CD8-positive, alpha-beta memory T cell (primary cell): ENCODE data around the gene PRH1. TPM values are rescaled to one million over a fixed set of nuclear protein-coding genes. Genes with fewer than 3 reads are reported as not detected.

Experiments used
- CTCF ChIA-PET: fragments of 350-600 bp; sonication (Branson Sonifier 250); formaldehyde crosslinking; loops from one replicate; lab custom pipeline; 2021; ENCODE audit warnings: antibody characterized with exemption; lab: Charles Lee
- POLR2A ChIA-PET: fragments of 350-600 bp; sonication (Branson Sonifier 250); formaldehyde crosslinking; loops from one replicate; lab custom pipeline; 2021; ENCODE audit warnings: antibody characterized with exemption; lab: Charles Lee
- DNase-seq, 5 donors: peaks; one replicate each; pipeline versions ENCODE4 v3.0.0 to v3.0.0-alpha.2; 2020 to 2022; ENCODE audit warnings: mixed read lengths in 1 of 5
- H3K27ac ChIP-seq: one replicate; pipeline ENCODE4 v1.7.0; 2013; ENCODE audit warnings: low read depth, mild to moderate bottlenecking, low read length, moderate library complexity
- H3K27me3 ChIP-seq: 2 replicates; pipeline ENCODE4 v1.7.0; 2013; ENCODE audit warnings: low read length, mild to moderate bottlenecking; ENCODE audit not compliant: insufficient read depth, poor library complexity, severe bottlenecking
- H3K36me3 ChIP-seq: 2 replicates; pipeline ENCODE4 v1.7.0; 2013; ENCODE audit warnings: mild to moderate bottlenecking, low read length, moderate library complexity; ENCODE audit not compliant: insufficient read depth
- H3K4me1 ChIP-seq: 2 replicates; pipeline ENCODE4 v1.7.0; 2013; ENCODE audit warnings: mild to moderate bottlenecking, low read length, moderate library complexity; ENCODE audit not compliant: insufficient read depth
- H3K4me3 ChIP-seq: 2 replicates; pipeline ENCODE4 v1.7.0; 2013; ENCODE audit warnings: mild to moderate bottlenecking, low read length
- H3K9me3 ChIP-seq: 2 replicates; pipeline ENCODE4 v1.7.0; 2013; ENCODE audit warnings: mild to moderate bottlenecking, low read length
- H3K27ac Mint-ChIP-seq, 8 donors: one replicate each; pipeline ENCODE4 v1.8.0; 2020 to 2021; ENCODE audit warnings: mixed read lengths in 8 of 8, mild to moderate bottlenecking in 6 of 8, inconsistent platforms in 3 of 8, moderate library complexity in 3 of 8
- H3K27me3 Mint-ChIP-seq, 2 donors: one replicate each; pipeline ENCODE4 v1.8.0; 2020 to 2021; ENCODE audit warnings: mixed read lengths in 2 of 2, mild to moderate bottlenecking in 1 of 2, moderate library complexity in 1 of 2
- H3K36me3 Mint-ChIP-seq, 3 donors: one replicate each; pipeline ENCODE4 v1.8.0; 2020 to 2021; ENCODE audit warnings: mixed read lengths in 3 of 3, inconsistent platforms in 1 of 3, mild to moderate bottlenecking in 1 of 3
- H3K4me1 Mint-ChIP-seq, 3 donors: one replicate each; pipeline ENCODE4 v1.8.0; 2020 to 2021; ENCODE audit warnings: mixed read lengths in 3 of 3, inconsistent platforms in 1 of 3, mild to moderate bottlenecking in 1 of 3
- H3K4me3 Mint-ChIP-seq, 7 donors: one replicate each; pipeline ENCODE4 v1.8.0; 2020 to 2021; ENCODE audit warnings: mixed read lengths in 7 of 7, mild to moderate bottlenecking in 6 of 7, moderate library complexity in 4 of 7, inconsistent platforms in 2 of 7
- H3K9me3 Mint-ChIP-seq, 5 donors: one replicate each; pipeline ENCODE4 v1.8.0; 2020 to 2022; ENCODE audit warnings: mixed read lengths in 5 of 5, mild to moderate bottlenecking in 3 of 5, moderate library complexity in 2 of 5, inconsistent platforms in 1 of 5
- polyA plus RNA-seq: library from polyadenylated mRNA; unstranded; fragments of 300-500 nt; fragmentation: Illumina TruSeq; gene quantifications from one replicate; pipeline ENCODE4 v1.2.3, GENCODE V29; 2021
- total RNA-seq, 2 experiments: library from RNA; stranded (reverse); gene quantifications; one replicate each; pipeline ENCODE4 v1.2.3, GENCODE V29; 2021

PRH1 gene
- total and polyA plus RNA-seq, 3 experiments from 2014 or later: 5.8 to 8.6 (median 7.3) TPM

DNA sequence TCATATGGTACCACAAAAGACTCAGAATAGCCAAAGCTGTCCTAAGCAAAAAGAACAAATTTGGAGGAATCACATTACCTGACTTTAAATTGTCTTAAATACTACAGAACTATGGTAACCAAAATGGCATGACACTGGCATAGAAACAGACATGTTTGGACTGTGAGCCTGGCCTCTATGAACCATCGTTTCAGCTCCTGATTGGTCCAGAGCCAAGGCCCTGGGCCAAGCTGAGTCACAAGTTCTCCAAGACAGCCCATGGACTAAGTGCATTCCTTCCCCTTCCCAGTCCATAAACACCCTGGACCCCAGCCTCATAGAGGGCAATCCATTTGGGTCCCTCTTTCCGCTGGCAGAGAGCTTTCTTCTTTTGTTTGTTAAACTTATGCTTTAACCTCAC lies 22.7 kb downstream of the PRH1 start:
- Histone ChIP-seq H3K4me3 (no peak overlapping the region), H3K9me3 (peaks cover 7% of the 10 kb centered on the region), H3K27me3 (no peaks in the 10 kb centered on the region), H3K4me1 (no peaks in the 10 kb centered on the region), H3K36me3 (no peaks in the 10 kb centered on the region), H3K27ac (no peak overlapping the region)
- no peaks in the 10 kb centered on the region for H3K27me3 Mint-ChIP-seq
- H3K9me3 Mint-ChIP-seq: peaks cover 52 to 69% (median 58%) of the 10 kb centered on the region in 5 donors
- ChIA-PET CTCF (no interaction called here), POLR2A (no interaction called here)
- DNase-seq: no peak
- peaks cover 0 to under 1% (median 0%) of the 10 kb centered on the region in 3 donors for H3K4me1 Mint-ChIP-seq
- no peak overlapping the region for H3K4me3 Mint-ChIP-seq
- peaks cover 39 to 84% (median 72%) of the 10 kb centered on the region in 3 donors for H3K36me3 Mint-ChIP-seq
- no peak overlapping the region for H3K27ac Mint-ChIP-seq

DNA sequence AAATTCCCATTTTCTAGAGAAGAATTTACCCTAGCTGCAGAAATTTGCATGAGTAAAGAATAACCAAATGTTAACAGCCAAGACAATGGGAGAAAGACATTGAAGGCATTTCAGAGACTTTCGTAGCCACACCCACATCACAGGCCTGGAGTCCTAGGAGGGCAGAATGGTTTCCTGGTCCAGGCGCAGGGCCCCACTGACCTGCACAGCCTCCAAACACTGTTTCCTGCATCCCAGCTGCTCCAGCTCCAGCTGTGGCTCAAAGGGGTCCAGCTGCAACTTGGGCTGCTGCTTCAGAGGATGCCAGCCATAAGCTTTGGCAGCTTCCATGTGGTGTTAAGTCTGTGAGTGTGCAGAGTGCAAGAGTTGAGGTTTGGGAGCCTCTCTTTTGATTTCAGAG lies 28.2 kb downstream of the PRH1 start:
- Histone ChIP-seq H3K27ac (no peak overlapping the region), H3K4me3 (no peak overlapping the region), H3K9me3 (peaks cover 7% of the 10 kb centered on the region), H3K36me3 (no peaks in the 10 kb centered on the region), H3K27me3 (no peaks in the 10 kb centered on the region), H3K4me1 (peaks cover 14% of the 10 kb centered on the region)
- Mint-ChIP-seq H3K27me3 (no peaks in the 10 kb centered on the region), H3K36me3 (peaks cover 36 to 66% (median 49%) of the 10 kb centered on the region in 3 donors), H3K9me3 (peaks cover 32 to 49% (median 39%) of the 10 kb centered on the region in 5 donors), H3K4me1 (peaks cover 23 to 31% (median 25%) of the 10 kb centered on the region in 3 donors), H3K27ac (no peak overlapping the region), H3K4me3 (no peak overlapping the region)
- ChIA-PET POLR2A (no interaction called here), CTCF (no interaction called here)
- DNase-seq: no peak

DNA sequence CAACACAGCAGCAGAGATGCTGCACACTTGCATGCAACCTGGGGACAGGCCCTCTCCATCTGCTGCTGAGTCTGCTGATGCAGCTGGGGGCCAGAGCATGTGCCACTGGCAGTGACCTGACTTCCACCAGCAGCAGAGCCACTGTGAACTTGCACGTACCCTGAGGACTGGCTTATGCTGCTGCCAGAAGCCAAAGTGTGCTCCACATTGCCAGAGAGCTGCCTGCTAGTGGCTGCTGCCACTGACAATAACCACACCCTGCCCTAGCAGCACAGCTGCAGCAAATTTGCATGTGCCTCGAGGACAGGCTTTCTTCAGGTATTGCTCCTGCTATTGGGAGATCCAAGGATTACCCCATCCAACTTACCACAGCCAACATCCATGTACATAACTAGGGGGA lies 30.3 kb downstream of the PRH1 start:
- ChIA-PET CTCF (no interaction called here), POLR2A (no interaction called here)
- H3K27ac ChIP-seq: no peak overlapping the region
- peaks cover 7% of the 10 kb centered on the region for H3K9me3 ChIP-seq
- H3K36me3 ChIP-seq: no peaks in the 10 kb centered on the region
- peaks cover 33 to 47% (median 33%) of the 10 kb centered on the region in 3 donors for H3K36me3 Mint-ChIP-seq
- H3K27ac Mint-ChIP-seq: peak overlapping the region in 1 of 8 donors; percentile 57
- H3K4me3 Mint-ChIP-seq: no peak overlapping the region
- peaks cover 29% of the 10 kb centered on the region for H3K4me1 ChIP-seq
- H3K27me3 Mint-ChIP-seq: no peaks in the 10 kb centered on the region
- H3K4me1 Mint-ChIP-seq: peaks cover 40 to 50% (median 42%) of the 10 kb centered on the region in 3 donors
- DNase-seq: no peak
- H3K4me3 ChIP-seq: no peak overlapping the region
- peaks cover 18 to 32% (median 29%) of the 10 kb centered on the region in 5 donors for H3K9me3 Mint-ChIP-seq
- H3K27me3 ChIP-seq: no peaks in the 10 kb centered on the region

DNA sequence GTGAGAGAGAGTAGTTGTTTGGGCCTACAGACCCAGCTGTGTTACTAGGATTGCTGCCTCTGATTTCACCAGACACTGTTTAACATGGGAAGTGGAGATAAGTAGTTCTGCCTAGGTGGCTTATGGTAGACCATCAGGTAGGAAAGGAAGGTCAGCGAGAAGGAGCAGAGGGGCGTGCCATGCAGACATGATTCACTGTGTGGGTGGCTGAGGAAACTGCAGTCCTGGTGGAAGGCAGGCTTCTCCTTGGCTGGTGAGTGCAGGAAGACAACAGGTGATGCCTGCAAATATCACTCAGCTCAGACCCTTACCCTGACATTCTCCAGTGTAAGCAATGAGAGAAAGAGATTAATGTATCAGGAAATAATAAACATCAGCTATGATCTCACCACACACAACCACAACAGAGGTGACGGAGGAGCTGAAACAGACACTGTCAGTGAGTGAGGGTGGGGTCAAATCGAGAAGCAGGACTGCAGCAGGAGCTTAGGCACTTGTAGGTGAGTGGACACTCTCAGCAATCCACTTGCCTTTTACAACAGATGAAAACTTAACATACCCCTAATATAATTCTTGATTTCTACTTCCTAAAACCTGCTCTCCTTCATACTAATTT lies 32.7 kb downstream of the PRH1 start:
- no peaks in the 10 kb centered on the region for H3K27me3 ChIP-seq
- no peaks in the 10 kb centered on the region for H3K9me3 ChIP-seq
- H3K4me3 ChIP-seq: no peak overlapping the region
- H3K36me3 Mint-ChIP-seq: peaks cover 25 to 31% (median 27%) of the 10 kb centered on the region in 3 donors
- H3K4me1 ChIP-seq: peaks cover 29% of the 10 kb centered on the region
- peak overlapping the region in 6 of 8 donors; percentile 17 to 72 (median 24) for H3K27ac Mint-ChIP-seq
- H3K36me3 ChIP-seq: no peaks in the 10 kb centered on the region
- peak overlapping the region in 2 of 7 donors; percentile 18 to 48 for H3K4me3 Mint-ChIP-seq
- ChIA-PET POLR2A (no interaction called here), CTCF (no interaction called here)
- no peak overlapping the region for H3K27ac ChIP-seq
- DNase-seq: peak in 1 of 5 donors; percentile 11
- peaks cover 0 to 9% (median 7%) of the 10 kb centered on the region in 5 donors for H3K9me3 Mint-ChIP-seq
- H3K4me1 Mint-ChIP-seq: peaks cover 40 to 53% (median 42%) of the 10 kb centered on the region in 3 donors
- H3K27me3 Mint-ChIP-seq: no peaks in the 10 kb centered on the region

DNA sequence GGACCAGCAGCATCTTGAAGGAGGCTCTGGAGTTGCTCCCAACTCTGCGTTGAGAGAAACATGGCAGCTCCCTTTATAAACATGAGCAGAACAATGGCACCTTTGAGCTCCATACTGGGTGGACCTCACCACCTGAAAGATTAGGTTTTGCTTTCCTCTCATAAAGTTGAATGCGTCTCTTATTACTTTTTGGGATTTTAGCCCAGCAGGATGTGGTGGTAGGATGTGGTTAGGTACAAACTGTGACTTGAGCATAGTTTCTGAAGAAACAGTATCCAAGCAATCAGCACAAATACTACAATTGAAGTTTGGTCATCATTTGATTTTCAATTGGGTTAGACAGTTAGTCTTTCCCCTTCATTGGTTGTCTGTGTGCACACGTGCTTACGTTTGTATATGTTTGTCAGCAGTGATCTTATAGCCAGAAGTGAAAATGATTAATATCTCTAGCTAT lies 34.6 kb downstream of the PRH1 start, which contains the start of gene PRR4:
PRR4 (minus strand) TSS at position 51 of the 454 bp plus-strand sequence; CDS start at position 13, 38 bp downstream.
- CTCF ChIA-PET: interaction anchor here (1.0 kb wide), 1 partner anchor 13 kb away, joined by 3 read pairs; no protein-coding TSS in a partner anchor
- no peak within 1 kb of the TSS for H3K27ac ChIP-seq
- peak in 2 of 5 donors; percentile 5 to 51 for DNase-seq
- no peaks in the 10 kb centered on the region for H3K27me3 Mint-ChIP-seq
- H3K27ac Mint-ChIP-seq: peak within 1 kb of the TSS in 4 of 8 donors; percentile 7 to 64 (median 35)
- peaks cover 29% of the 10 kb centered on the region for H3K4me1 ChIP-seq
- POLR2A ChIA-PET: no interaction called here
- no peak within 1 kb of the TSS for H3K4me3 ChIP-seq
- H3K4me3 Mint-ChIP-seq: no peak within 1 kb of the TSS
- no peaks in the 10 kb centered on the region for H3K9me3 ChIP-seq
- H3K27me3 ChIP-seq: no peaks in the 10 kb centered on the region
- H3K4me1 Mint-ChIP-seq: peaks cover 40 to 50% (median 40%) of the 10 kb centered on the region in 3 donors
- H3K36me3 Mint-ChIP-seq: peaks cover 20 to 23% (median 23%) of the 10 kb centered on the region in 3 donors
- no peaks in the 10 kb centered on the region for H3K36me3 ChIP-seq
- no peaks in the 10 kb centered on the region for H3K9me3 Mint-ChIP-seq

DNA sequence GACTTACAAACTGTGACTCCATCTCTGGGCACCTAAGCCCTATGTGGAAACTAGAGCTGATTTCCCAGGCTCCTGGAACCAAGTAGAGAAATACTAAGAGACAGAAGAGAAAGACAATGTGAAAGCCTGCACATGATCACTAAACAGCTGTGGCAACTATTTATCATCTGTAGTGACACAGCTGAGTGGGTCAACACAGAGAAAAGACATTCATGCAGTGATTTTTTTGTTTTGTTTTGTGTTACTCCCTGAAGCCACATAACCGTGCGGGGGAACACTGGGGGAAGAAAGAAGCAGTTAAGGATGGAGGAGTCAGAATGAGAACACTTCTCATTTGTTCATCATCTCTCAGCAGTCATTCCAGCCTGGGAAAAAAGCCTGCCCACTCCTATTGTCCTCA lies 36.3 kb downstream of the PRH1 start:
- peaks cover 20 to 21% (median 21%) of the 10 kb centered on the region in 3 donors for H3K36me3 Mint-ChIP-seq
- Histone ChIP-seq H3K27ac (no peak overlapping the region), H3K36me3 (no peaks in the 10 kb centered on the region), H3K4me1 (peaks cover 29% of the 10 kb centered on the region), H3K4me3 (no peak overlapping the region), H3K9me3 (no peaks in the 10 kb centered on the region), H3K27me3 (no peaks in the 10 kb centered on the region)
- H3K4me3 Mint-ChIP-seq: no peak overlapping the region
- POLR2A ChIA-PET: no interaction called here
- peaks cover 36 to 42% (median 37%) of the 10 kb centered on the region in 3 donors for H3K4me1 Mint-ChIP-seq
- H3K27ac Mint-ChIP-seq: peak overlapping the region in 2 of 8 donors; percentile 53 to 55
- H3K27me3 Mint-ChIP-seq: no peaks in the 10 kb centered on the region
- no peaks in the 10 kb centered on the region for H3K9me3 Mint-ChIP-seq
- CTCF ChIA-PET: no interaction called here
- no peak for DNase-seq

DNA sequence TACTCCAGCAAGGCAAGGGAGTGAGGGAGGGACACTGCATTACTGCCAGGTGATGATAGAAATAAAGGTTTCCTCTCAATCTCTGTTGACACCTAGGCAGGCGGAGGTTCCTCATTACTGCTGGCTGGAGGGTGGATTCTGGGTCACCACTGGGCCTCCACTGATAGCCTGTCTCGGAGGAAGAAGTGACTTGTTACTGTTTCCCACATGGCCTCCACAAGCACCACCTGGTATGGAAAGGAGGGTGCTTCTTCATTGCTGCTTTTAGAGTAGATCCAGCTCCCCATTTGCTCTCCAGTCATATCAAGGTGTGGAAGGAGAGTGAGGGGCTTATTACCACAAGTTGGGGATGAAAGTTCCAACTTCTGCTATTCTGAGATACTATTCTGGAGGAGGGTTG lies 41.2 kb downstream of the PRH1 start:
- Mint-ChIP-seq H3K4me3 (no peak overlapping the region), H3K4me1 (no peaks in the 10 kb centered on the region), H3K9me3 (peaks cover 0 to 4% (median 0%) of the 10 kb centered on the region in 5 donors), H3K27ac (peak overlapping the region in 1 of 8 donors; percentile 40), H3K27me3 (no peaks in the 10 kb centered on the region), H3K36me3 (peaks cover 13 to 23% (median 18%) of the 10 kb centered on the region in 3 donors)
- Histone ChIP-seq H3K9me3 (no peaks in the 10 kb centered on the region), H3K4me3 (no peak overlapping the region), H3K27me3 (no peaks in the 10 kb centered on the region), H3K36me3 (no peaks in the 10 kb centered on the region), H3K27ac (no peak overlapping the region), H3K4me1 (no peaks in the 10 kb centered on the region)
- POLR2A ChIA-PET: no interaction called here
- CTCF ChIA-PET: no interaction called here
- no peak for DNase-seq

DNA sequence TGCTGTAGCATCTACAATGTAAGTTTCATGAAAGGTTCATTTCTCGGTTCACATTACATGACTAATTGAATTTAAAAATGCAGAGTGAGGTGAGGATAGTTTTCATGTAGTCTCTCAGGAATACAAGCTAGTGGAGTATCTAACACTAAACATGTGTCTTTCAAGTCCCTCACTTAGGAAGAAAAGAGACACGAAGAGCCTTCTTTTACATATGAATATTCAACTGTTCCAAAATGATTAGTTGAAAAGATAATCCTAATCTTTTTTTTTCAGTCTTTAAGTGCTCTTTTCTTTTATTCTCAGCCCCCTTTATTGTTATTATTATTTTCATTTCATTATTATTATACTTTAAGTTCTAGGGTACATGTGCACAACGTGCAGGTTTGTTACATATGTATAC lies 45.6 kb downstream of the PRH1 start:
- no peak for DNase-seq
- no peak overlapping the region for H3K27ac ChIP-seq
- Mint-ChIP-seq H3K36me3 (peaks cover 5 to 8% (median 5%) of the 10 kb centered on the region in 3 donors), H3K27ac (no peak overlapping the region), H3K4me1 (no peaks in the 10 kb centered on the region), H3K27me3 (no peaks in the 10 kb centered on the region), H3K9me3 (peaks cover 0 to 7% (median 0%) of the 10 kb centered on the region in 5 donors), H3K4me3 (no peak overlapping the region)
- POLR2A ChIA-PET: no interaction called here
- no peaks in the 10 kb centered on the region for H3K36me3 ChIP-seq
- no peak overlapping the region for H3K4me3 ChIP-seq
- no peaks in the 10 kb centered on the region for H3K9me3 ChIP-seq
- CTCF ChIA-PET: no interaction called here
- H3K4me1 ChIP-seq: no peaks in the 10 kb centered on the region
- no peaks in the 10 kb centered on the region for H3K27me3 ChIP-seq
